Measurements from ENCODE around the gene FAM209A.

FAM209A gene

DNA sequence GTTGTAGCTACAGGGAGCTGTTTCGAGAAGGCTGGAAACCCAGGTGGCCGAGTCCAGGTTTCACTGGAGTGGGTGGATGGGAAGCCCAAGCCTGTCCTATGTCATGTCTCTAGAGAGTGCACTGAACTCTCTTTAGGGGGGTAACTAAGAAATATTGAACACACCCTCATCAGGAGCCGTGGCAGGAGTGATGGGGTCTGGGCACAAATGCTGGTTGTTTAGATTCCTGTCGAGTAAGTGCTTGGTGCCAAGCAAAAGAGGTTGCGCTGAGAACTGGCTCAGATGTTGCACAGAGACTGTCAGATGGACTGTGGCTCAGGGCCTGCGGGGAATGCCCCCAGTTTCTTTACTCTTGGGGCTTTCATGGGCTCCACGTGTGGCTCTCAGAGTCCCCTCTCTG lies 7.3 kb upstream of the FAM209A start:
- WGBS (ENCODE audit: extremely low coverage, insufficient coverage, low lambda C conversion rate) = no CpG with 5 or more reads among the region's 7 CpGs
- H3K4me3 ChIP-seq (ENCODE audit: low read length) = no peak overlapping the region
- no peak for DNase-seq

GRCh38 chr20:56517641-56518040 lies 6.9 kb upstream of the FAM209A start:
- Histone ChIP-seq H3K23ac (ENCODE audit: low read length) (no peak overlapping the region), H3K79me1 (ENCODE audit: low read length) (no peaks in the 10 kb centered on the region), H3K4me1 (ENCODE audit: control insufficient read depth, low read depth, low read length) (peaks cover 4% of the 10 kb centered on the region), H4K5ac (ENCODE audit: low read length) (no peak overlapping the region), H2BK15ac (replicated peaks; ENCODE audit: low read depth) (no peak overlapping the region), H3K79me2 (ENCODE audit: control insufficient read depth, insufficient read depth, low read length) (no peaks in the 10 kb centered on the region), H3K27ac (ENCODE audit: low read depth, low read length) (no peak overlapping the region), H4K8ac (ENCODE audit: low read depth, low read length) (no peak overlapping the region), H3K4ac (ENCODE audit: low read depth, low read length) (no peak overlapping the region), H3K9ac (ENCODE audit: low read length) (no peak overlapping the region), H3K4me3 (ENCODE audit: low read length) (no peak overlapping the region), H2BK120ac (ENCODE audit: low read depth, low read length) (no peak overlapping the region), H2BK5ac (ENCODE audit: low read length) (no peak overlapping the region), H3K36me3 (ENCODE audit: control insufficient read depth, insufficient read depth, low read length) (peaks cover 11% of the 10 kb centered on the region), H3K27me3 (ENCODE audit: insufficient read depth, low read length, poor library complexity) (no peaks in the 10 kb centered on the region), H3K18ac (ENCODE audit: low read length) (no peak overlapping the region), H2AK5ac (ENCODE audit: low read length) (no peak overlapping the region), H3K56ac (ENCODE audit: low read length) (no peak overlapping the region), H3K4me2 (ENCODE audit: low read length) (no peak overlapping the region)
- DNase-seq = no peak
- WGBS (ENCODE audit: extremely low coverage, insufficient coverage, low lambda C conversion rate) = no CpG with 5 or more reads among the region's 8 CpGs

More for the DNA sequence above, 7.3 kb upstream of the FAM209A start:
- Histone ChIP-seq H3K4ac (ENCODE audit: low read depth, low read length) (no peak overlapping the region), H3K4me1 (ENCODE audit: control insufficient read depth, low read depth, low read length) (peaks cover 4% of the 10 kb centered on the region), H3K79me2 (ENCODE audit: control insufficient read depth, insufficient read depth, low read length) (no peaks in the 10 kb centered on the region), H2BK120ac (ENCODE audit: low read depth, low read length) (no peak overlapping the region), H3K4me2 (ENCODE audit: low read length) (no peak overlapping the region), H4K5ac (ENCODE audit: low read length) (no peak overlapping the region), H3K27me3 (ENCODE audit: insufficient read depth, low read length, poor library complexity) (no peaks in the 10 kb centered on the region), H3K18ac (ENCODE audit: low read length) (no peak overlapping the region), H2BK5ac (ENCODE audit: low read length) (no peak overlapping the region), H3K9ac (ENCODE audit: low read length) (no peak overlapping the region), H3K79me1 (ENCODE audit: low read length) (no peaks in the 10 kb centered on the region), H3K27ac (ENCODE audit: low read depth, low read length) (no peak overlapping the region), H3K23ac (ENCODE audit: low read length) (no peak overlapping the region), H3K56ac (ENCODE audit: low read length) (no peak overlapping the region), H2AK5ac (ENCODE audit: low read length) (no peak overlapping the region), H4K8ac (ENCODE audit: low read depth, low read length) (no peak overlapping the region), H3K36me3 (ENCODE audit: control insufficient read depth, insufficient read depth, low read length) (peaks cover 13% of the 10 kb centered on the region), H2BK15ac (replicated peaks; ENCODE audit: low read depth) (no peak overlapping the region)

DNA sequence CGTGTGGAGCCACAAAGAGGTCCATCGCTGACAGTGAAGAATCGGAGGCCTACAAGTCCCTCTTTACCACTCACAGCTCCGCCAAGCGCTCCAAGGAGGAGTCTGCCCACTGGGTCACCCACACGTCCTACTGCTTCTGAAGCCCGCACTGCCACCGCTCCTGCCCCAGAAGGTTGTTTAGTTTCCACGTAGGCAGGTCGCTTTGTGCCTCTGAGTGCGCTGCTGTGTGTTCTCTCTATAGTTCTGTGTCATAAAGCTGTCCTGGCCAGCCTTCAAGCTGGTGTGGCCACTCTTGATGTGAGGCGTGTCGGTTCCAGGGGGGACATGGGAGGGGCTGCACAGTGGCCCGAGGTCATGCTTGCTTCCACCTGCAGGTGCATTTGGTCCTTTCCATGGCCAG lies 6.4 kb upstream of the FAM209A start:
- Histone ChIP-seq H2AK5ac (ENCODE audit: low read length) (no peak overlapping the region), H2BK120ac (ENCODE audit: low read depth, low read length) (no peak overlapping the region), H2BK15ac (replicated peaks; ENCODE audit: low read depth) (no peak overlapping the region), H3K18ac (ENCODE audit: low read length) (no peak overlapping the region), H3K23ac (ENCODE audit: low read length) (no peak overlapping the region), H3K4ac (ENCODE audit: low read depth, low read length) (no peak overlapping the region), H3K9ac (ENCODE audit: low read length) (no peak overlapping the region), H3K36me3 (ENCODE audit: control insufficient read depth, insufficient read depth, low read length) (peaks cover 10% of the 10 kb centered on the region), H4K5ac (ENCODE audit: low read length) (no peak overlapping the region), H3K4me3 (ENCODE audit: low read length) (no peak overlapping the region), H2BK5ac (ENCODE audit: low read length) (no peak overlapping the region), H3K56ac (ENCODE audit: low read length) (no peak overlapping the region), H3K4me2 (ENCODE audit: low read length) (no peak overlapping the region), H4K8ac (ENCODE audit: low read depth, low read length) (no peak overlapping the region), H3K79me1 (ENCODE audit: low read length) (no peaks in the 10 kb centered on the region), H3K79me2 (ENCODE audit: control insufficient read depth, insufficient read depth, low read length) (no peaks in the 10 kb centered on the region), H3K27ac (ENCODE audit: low read depth, low read length) (no peak overlapping the region), H3K27me3 (ENCODE audit: insufficient read depth, low read length, poor library complexity) (no peaks in the 10 kb centered on the region), H3K4me1 (ENCODE audit: control insufficient read depth, low read depth, low read length) (no peaks in the 10 kb centered on the region)
- WGBS (ENCODE audit: extremely low coverage, insufficient coverage, low lambda C conversion rate) = no CpG with 5 or more reads among the region's 14 CpGs
- no peak for DNase-seq

DNA sequence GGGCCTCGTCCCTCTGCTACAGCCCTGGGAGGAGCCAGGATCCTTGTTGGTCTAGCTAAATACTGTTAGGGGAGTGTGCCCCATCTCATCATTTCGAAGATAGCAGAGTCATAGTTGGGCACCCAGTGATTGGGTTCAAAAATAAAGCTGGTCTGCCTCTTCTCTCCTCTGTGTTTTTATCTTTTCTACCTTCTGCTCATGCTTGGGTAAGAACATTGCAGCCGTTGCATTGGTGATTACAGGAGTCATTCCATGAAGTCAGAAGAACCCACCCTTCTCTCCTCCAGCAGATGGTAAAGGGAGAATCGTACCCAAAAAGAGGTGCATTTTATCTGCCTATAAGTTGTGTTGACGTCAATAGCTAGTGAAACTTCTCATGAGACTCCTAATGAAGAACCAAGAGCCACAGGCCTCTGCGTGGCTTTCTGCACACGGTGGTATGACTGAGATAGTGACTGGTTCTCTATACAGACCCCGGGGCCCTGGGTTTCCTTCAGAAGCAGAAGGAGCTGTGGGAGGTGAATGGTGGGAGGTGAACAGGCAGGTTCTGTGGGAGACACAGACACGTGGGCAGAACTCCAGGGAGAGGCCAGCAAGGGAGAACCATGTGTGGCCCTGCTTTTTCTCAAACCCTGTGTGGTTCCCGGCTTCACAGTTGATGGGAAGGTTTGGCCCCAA lies 5.7 kb upstream of the FAM209A start:
- Histone ChIP-seq H3K36me3 (ENCODE audit: control insufficient read depth, insufficient read depth, low read length) (peaks cover 9% of the 10 kb centered on the region), H4K8ac (ENCODE audit: low read depth, low read length) (no peak overlapping the region)
- WGBS (ENCODE audit: extremely low coverage, insufficient coverage, low lambda C conversion rate) = no CpG with 5 or more reads among the region's 10 CpGs

DNA sequence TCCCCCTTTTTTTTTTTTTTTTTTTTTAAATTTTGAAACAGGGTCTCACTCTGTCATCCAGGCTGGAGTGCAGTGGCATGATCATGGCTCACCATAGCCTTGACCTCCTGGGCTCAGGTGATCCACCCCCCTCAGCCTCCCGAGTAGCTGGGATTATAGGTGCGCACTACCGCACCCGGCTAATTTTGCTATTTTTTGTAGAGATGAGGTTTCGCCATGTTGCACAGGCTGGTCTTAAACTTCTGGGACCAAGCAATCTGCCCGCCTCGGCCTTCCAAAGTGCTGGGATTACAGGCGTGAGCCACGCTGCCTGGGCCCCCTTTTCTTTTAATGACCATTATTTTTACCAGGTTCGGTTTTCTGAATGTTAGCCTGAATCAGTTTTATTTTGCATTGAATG lies 5.0 kb upstream of the FAM209A start:
- Histone ChIP-seq H3K36me3 (ENCODE audit: control insufficient read depth, insufficient read depth, low read length) (peaks cover 8% of the 10 kb centered on the region), H3K18ac (ENCODE audit: low read length) (no peak overlapping the region), H4K5ac (ENCODE audit: low read length) (no peak overlapping the region), H2BK15ac (replicated peaks; ENCODE audit: low read depth) (no peak overlapping the region), H3K4me1 (ENCODE audit: control insufficient read depth, low read depth, low read length) (no peaks in the 10 kb centered on the region), H3K56ac (ENCODE audit: low read length) (no peak overlapping the region), H3K4me2 (ENCODE audit: low read length) (no peak overlapping the region), H2BK120ac (ENCODE audit: low read depth, low read length) (no peak overlapping the region), H3K4me3 (ENCODE audit: low read length) (no peak overlapping the region), H3K79me1 (ENCODE audit: low read length) (no peaks in the 10 kb centered on the region), H2BK5ac (ENCODE audit: low read length) (no peak overlapping the region), H3K27ac (ENCODE audit: low read depth, low read length) (no peak overlapping the region), H3K9ac (ENCODE audit: low read length) (no peak overlapping the region), H4K8ac (ENCODE audit: low read depth, low read length) (no peak overlapping the region), H3K23ac (ENCODE audit: low read length) (no peak overlapping the region), H3K79me2 (ENCODE audit: control insufficient read depth, insufficient read depth, low read length) (no peaks in the 10 kb centered on the region), H2AK5ac (ENCODE audit: low read length) (no peak overlapping the region), H3K4ac (ENCODE audit: low read depth, low read length) (no peak overlapping the region), H3K27me3 (ENCODE audit: insufficient read depth, low read length, poor library complexity) (no peaks in the 10 kb centered on the region)
- no peak for DNase-seq
- no CpG with 5 or more reads among the region's 10 CpGs for WGBS (ENCODE audit: extremely low coverage, insufficient coverage, low lambda C conversion rate)

More for the DNA sequence above, 5.7 kb upstream of the FAM209A start:
- H2BK120ac ChIP-seq (ENCODE audit: low read depth, low read length) = no peak overlapping the region
- no peak for DNase-seq
- no peaks in the 10 kb centered on the region for H3K79me2 ChIP-seq (ENCODE audit: control insufficient read depth, insufficient read depth, low read length)
- H3K4me1 ChIP-seq (ENCODE audit: control insufficient read depth, low read depth, low read length) = no peaks in the 10 kb centered on the region
- H3K4me2 ChIP-seq (ENCODE audit: low read length) = no peak overlapping the region
- no peak overlapping the region for H2BK15ac ChIP-seq (replicated peaks; ENCODE audit: low read depth)
- H3K9ac ChIP-seq (ENCODE audit: low read length) = no peak overlapping the region
- no peak overlapping the region for H3K18ac ChIP-seq (ENCODE audit: low read length)
- no peak overlapping the region for H2AK5ac ChIP-seq (ENCODE audit: low read length)
- H3K23ac ChIP-seq (ENCODE audit: low read length) = no peak overlapping the region
- no peaks in the 10 kb centered on the region for H3K79me1 ChIP-seq (ENCODE audit: low read length)
- H2BK5ac ChIP-seq (ENCODE audit: low read length) = no peak overlapping the region
- H3K27me3 ChIP-seq (ENCODE audit: insufficient read depth, low read length, poor library complexity) = no peaks in the 10 kb centered on the region
- H3K27ac ChIP-seq (ENCODE audit: low read depth, low read length) = no peak overlapping the region
- no peak overlapping the region for H3K4ac ChIP-seq (ENCODE audit: low read depth, low read length)
- no peak overlapping the region for H3K4me3 ChIP-seq (ENCODE audit: low read length)
- H3K56ac ChIP-seq (ENCODE audit: low read length) = no peak overlapping the region
- no peak overlapping the region for H4K5ac ChIP-seq (ENCODE audit: low read length)

- Histone ChIP-seq H3K79me2 (ENCODE audit: control insufficient read depth, insufficient read depth, low read length) (no peaks in the 10 kb centered on the region), H2BK15ac (replicated peaks; ENCODE audit: low read depth) (no peak overlapping the region), H2BK5ac (ENCODE audit: low read length) (no peak overlapping the region), H3K4me3 (ENCODE audit: low read length) (no peak overlapping the region), H3K4me1 (ENCODE audit: control insufficient read depth, low read depth, low read length) (no peaks in the 10 kb centered on the region), H3K9ac (ENCODE audit: low read length) (no peak overlapping the region), H3K79me1 (ENCODE audit: low read length) (no peaks in the 10 kb centered on the region), H3K4ac (ENCODE audit: low read depth, low read length) (no peak overlapping the region), H3K23ac (ENCODE audit: low read length) (no peak overlapping the region), H2AK5ac (ENCODE audit: low read length) (no peak overlapping the region), H4K8ac (ENCODE audit: low read depth, low read length) (no peak overlapping the region), H3K56ac (ENCODE audit: low read length) (no peak overlapping the region), H2BK120ac (ENCODE audit: low read depth, low read length) (no peak overlapping the region), H3K18ac (ENCODE audit: low read length) (no peak overlapping the region), H3K4me2 (ENCODE audit: low read length) (no peak overlapping the region), H3K36me3 (ENCODE audit: control insufficient read depth, insufficient read depth, low read length) (peaks cover 8% of the 10 kb centered on the region), H4K5ac (ENCODE audit: low read length) (no peak overlapping the region), H3K27ac (ENCODE audit: low read depth, low read length) (no peak overlapping the region), H3K27me3 (ENCODE audit: insufficient read depth, low read length, poor library complexity) (no peaks in the 10 kb centered on the region)
- no peak for DNase-seq
- no CpG with 5 or more reads among the region's 10 CpGs for WGBS (ENCODE audit: extremely low coverage, insufficient coverage, low lambda C conversion rate)
Measured at GRCh38 chr20:56520180-56520579, 4.4 kb upstream of the FAM209A start.
